HG03520 (cell line): ENCODE results near the gene VPS13A.
"Not testable (repeated sequence)": the region's sequence is repeated elsewhere in the genome, so short reads cannot be mapped to it uniquely, and the experiment has no call there.

Experiments
- ATAC-seq: cut with Tn5 transposase; IDR thresholded peaks from one replicate; pipeline ENCODE4 v1.9.1; 2021; ENCODE audit warnings: mild to moderate bottlenecking, moderate library complexity; ENCODE audit not compliant: unreplicated experiment

Gene VPS13A

GRCh38 chr9:77293949-77294348 is 116.6 kb downstream of the VPS13A start:
- ATAC-seq, result no peak

GRCh38 chr9:77304543-77304942 is 127.2 kb downstream of the VPS13A start:
- no peak for ATAC-seq

- ATAC-seq, result no peak
These were observed 128.5 kb downstream of the VPS13A start for GRCh38 chr9:77305622-77306400.

GRCh38 chr9:77307166-77307565 is 129.8 kb downstream of the VPS13A start:
- ATAC-seq, result no peak

- ATAC-seq, result no peak
These were observed 138.7 kb downstream of the VPS13A start for GRCh38 chr9:77316058-77316457.

- no peak for ATAC-seq
These were observed 147.7 kb downstream of the VPS13A start for GRCh38 chr9:77325058-77325457.

- no peak for ATAC-seq
These were observed 150.8 kb downstream of the VPS13A start for GRCh38 chr9:77328102-77328501.

- ATAC-seq, result no peak
These were observed 192.7 kb downstream of the VPS13A start for GRCh38 chr9:77370064-77370463.

GRCh38 chr9:77374266-77374665 is 196.9 kb downstream of the VPS13A start:
- no peak for ATAC-seq

GRCh38 chr9:77375956-77376532 is 198.7 kb downstream of the VPS13A start:
- ATAC-seq, result no peak

- ATAC-seq, result no peak
These were observed 207.1 kb downstream of the VPS13A start for GRCh38 chr9:77384406-77384805.

- no peak for ATAC-seq
These were observed 208.9 kb downstream of the VPS13A start for GRCh38 chr9:77386187-77386586.

GRCh38 chr9:77391834-77392233 is 214.5 kb downstream of the VPS13A start:
- no peak for ATAC-seq

- no peak for ATAC-seq
These were observed 215.0 kb downstream of the VPS13A start for GRCh38 chr9:77392328-77392727.

- ATAC-seq, result not testable (repeated sequence)
These were observed 221.2 kb downstream of the VPS13A start for GRCh38 chr9:77398581-77398980.

- no peak for ATAC-seq
These were observed 222.6 kb downstream of the VPS13A start for GRCh38 chr9:77399964-77400363.

- ATAC-seq, result no peak
These were observed 225.0 kb downstream of the VPS13A start for GRCh38 chr9:77402286-77402685.

GRCh38 chr9:77403239-77403638 is 225.9 kb downstream of the VPS13A start:
- no peak for ATAC-seq

GRCh38 chr9:77408521-77408920 is 231.2 kb downstream of the VPS13A start:
- not testable (repeated sequence) for ATAC-seq

GRCh38 chr9:77417566-77417965 is 240.2 kb downstream of the VPS13A start:
- ATAC-seq, result no peak

- ATAC-seq, result no peak
These were observed 240.9 kb downstream of the VPS13A start for GRCh38 chr9:77418226-77418625.

- ATAC-seq, result no peak
These were observed 243.3 kb downstream of the VPS13A start for GRCh38 chr9:77420641-77421040.
